Measurements from ENCODE around the gene SEZ6. TPM values are rescaled to one million over a fixed set of nuclear protein-coding genes. Genes with fewer than 3 reads are reported as not detected.
A peak's percentile ranks its signal among the peaks of the same experiment; 100 is the strongest.

Gene SEZ6
- total RNA-seq, 1 donor from 2014 or later, result not detected

- intact Hi-C loops (cut with micrococcal nuclease), result no loop called here
- ATAC-seq (no peak), DNase-seq (no peak)
Measured at GRCh38 chr17:29038085-29038795, 32.4 kb upstream of the SEZ6 start.

GRCh38 chr17:29037739-29038084, 31.9 kb upstream of the SEZ6 start:
- DNase-seq (no peak), ATAC-seq (no peak)
- intact Hi-C loops (cut with micrococcal nuclease), result no loop called here

- intact Hi-C loops (cut with micrococcal nuclease), result no loop called here
- DNase-seq, result no peak
- ATAC-seq, result no peak
Measured at GRCh38 chr17:29036584-29036983, 30.8 kb upstream of the SEZ6 start.

GRCh38 chr17:29034510-29034909, 28.7 kb upstream of the SEZ6 start:
- intact Hi-C loops (cut with micrococcal nuclease), result no loop called here
- ATAC-seq (no peak), DNase-seq (no peak)

GRCh38 chr17:29032857-29033197, 27.0 kb upstream of the SEZ6 start:
- no peak for DNase-seq
- ATAC-seq, result no peak
- intact Hi-C loops (cut with micrococcal nuclease), result no loop called here

- no peak for DNase-seq
- intact Hi-C loops (cut with micrococcal nuclease), result no loop called here
- ATAC-seq, result no peak
Measured at GRCh38 chr17:29032013-29032856, 26.4 kb upstream of the SEZ6 start.

- DNase-seq, result no peak
- intact Hi-C loops (cut with micrococcal nuclease), result no loop called here
- ATAC-seq, result no peak
Measured at GRCh38 chr17:29031488-29031887, 25.7 kb upstream of the SEZ6 start.

- intact Hi-C loops (cut with micrococcal nuclease), result no loop called here
- no peak for DNase-seq
- ATAC-seq, result no peak
Measured at GRCh38 chr17:29024316-29024952, 18.6 kb upstream of the SEZ6 start.

GRCh38 chr17:29022074-29022473, 16.2 kb upstream of the SEZ6 start:
- DNase-seq, result no peak
- no peak for ATAC-seq
- intact Hi-C loops (cut with micrococcal nuclease), result no loop called here

GRCh38 chr17:29021226-29021625, 15.4 kb upstream of the SEZ6 start:
- DNase-seq (no peak), ATAC-seq (no peak)
- intact Hi-C loops (cut with micrococcal nuclease), result no loop called here

GRCh38 chr17:29020576-29020975, 14.7 kb upstream of the SEZ6 start:
- no peak for ATAC-seq
- intact Hi-C loops (cut with micrococcal nuclease), result no loop called here
- no peak for DNase-seq

GRCh38 chr17:29019475-29020181, 13.8 kb upstream of the SEZ6 start:
- no peak for DNase-seq
- intact Hi-C loops (cut with micrococcal nuclease), result no loop called here

GRCh38 chr17:29018788-29019474, 13.1 kb upstream of the SEZ6 start:
- DNase-seq (no peak), ATAC-seq (no peak)
- intact Hi-C loops (cut with micrococcal nuclease), result no loop called here

More at GRCh38 chr17:29019475-29020181, 13.8 kb upstream of the SEZ6 start:
- ATAC-seq, result peak; percentile 41

GRCh38 chr17:29016345-29017210, 10.7 kb upstream of the SEZ6 start:
- no peak for DNase-seq
- intact Hi-C loops (cut with micrococcal nuclease), result no loop called here
- ATAC-seq, result no peak

- ATAC-seq (no peak), DNase-seq (no peak)
- intact Hi-C loops (cut with micrococcal nuclease), result no loop called here
Measured at GRCh38 chr17:29014716-29015115, 8.9 kb upstream of the SEZ6 start.

- ATAC-seq (no peak), DNase-seq (no peak)
- intact Hi-C loops (cut with micrococcal nuclease), result no loop called here
Measured at GRCh38 chr17:29012535-29012934, 6.7 kb upstream of the SEZ6 start.

- intact Hi-C loops (cut with micrococcal nuclease), result no loop called here
- DNase-seq (no peak), ATAC-seq (no peak)
Measured at GRCh38 chr17:29010586-29010985, 4.8 kb upstream of the SEZ6 start.

GRCh38 chr17:29010129-29010528, 4.3 kb upstream of the SEZ6 start:
- intact Hi-C loops (cut with micrococcal nuclease), result no loop called here
- DNase-seq, result no peak
- no peak for ATAC-seq

Data from left ventricle myocardium superior (tissue), 1 donor.